Motor neuron (in vitro differentiated cells): ENCODE data around the gene ATP2B3. TPM values are rescaled to one million over a fixed set of nuclear protein-coding genes. Genes with fewer than 3 reads are reported as not detected.

ENCODE experiments used
- ATAC-seq, 8 experiments: fragments of 200-7000 bp; cut with Tn5 transposase; replicated peaks in 6 of 8; 2 replicates each; pipeline ENCODE4 v1.8.0; 2021; ENCODE audit warnings: mild to moderate bottlenecking in 8 of 8, moderate library complexity in 8 of 8
- H3K27ac ChIP-seq, 2 donors: fragments of 250-450 bp; sonication (Bioruptor Pico); 2 replicates each; pipeline ENCODE4 v1.9.0; 2021; ENCODE audit warnings: antibody characterized with exemption in 2 of 2, mild to moderate bottlenecking in 2 of 2, moderate library complexity in 1 of 2
- H3K4me1 ChIP-seq, 2 donors: fragments of 250-450 bp; sonication (Bioruptor Pico); replicated peaks in 1 of 2; 2 replicates each; pipeline ENCODE4 v1.6.1; 2021; ENCODE audit warnings: antibody characterized with exemption in 2 of 2, mild to moderate bottlenecking in 2 of 2, moderate library complexity in 1 of 2
- H3K4me3 ChIP-seq, 5 donors: fragments of 250-450 bp; sonication (Bioruptor Pico); 2 replicates each; pipeline ENCODE4 v1.9.0; 2021; ENCODE audit warnings: antibody characterized with exemption in 5 of 5, mild to moderate bottlenecking in 5 of 5, moderate library complexity in 4 of 5
- WGBS, 10 experiments: fragments of 450-650 bp; shearing (Covaris generic); methylation state at CpG; one replicate each; pipeline ENCODE4 v1.0.0; 2022; 5-methylcytosine and 5-hydroxymethylcytosine counted together
- in situ Hi-C, 9 experiments: fragments of 400-800 bp; cut with MboI; loops; one replicate each; pipeline ENCODE4 v1.15.0; 2021; ENCODE audit warnings: low sequenced_read_pairs in 9 of 9, low pct_unique_long_range_greater_than_20kb in 2 of 9; ENCODE audit not compliant: unreplicated experiment in 9 of 9
- total RNA-seq, 8 experiments: library from RNA; unstranded; fragments of 300-600 nt; gene quantifications; 2 replicates each; pipeline versions ENCODE4 v1.2.3 to v1.2.4, GENCODE V29; 2022

The ATP2B3 gene
- total RNA-seq, 8 experiments from 2014 or later: 0.17 to 4.4 (median 0.66) TPM; not detected in 2

- Histone ChIP-seq H3K4me3 (no peak overlapping the region), H3K4me1 (peaks cover 0 to 2% of the 10 kb centered on the region in 2 donors), H3K27ac (no peak overlapping the region)
- in situ Hi-C loops: no loop called here
- ATAC-seq: no peak
- WGBS, 10 experiments: 74 to 80% methylated on average over 3 to 4 of the region's 35 CpGs; no CpG with 5 or more reads in 8 of the 10 experiments
Measured at GRCh38 chrX:153626863-153627674, 109.6 kb downstream of the ATP2B3 start.

- WGBS, 10 experiments: 93% methylated on average over 3 of the region's 15 CpGs; no CpG with 5 or more reads in 9 of the 10 experiments
- ATAC-seq: peak in 3 of 8 experiments; percentile 42 to 78 (median 54)
Measured at GRCh38 chrX:153627675-153628111, 110.3 kb downstream of the ATP2B3 start.

GRCh38 chrX:153628129-153628528 lies 110.7 kb downstream of the ATP2B3 start:
- Histone ChIP-seq H3K27ac (no peak overlapping the region), H3K4me3 (no peak overlapping the region), H3K4me1 (peaks cover 0 to 2% of the 10 kb centered on the region in 2 donors)
- WGBS, 10 experiments: 80% methylated on average over 1 of the region's 8 CpGs; no CpG with 5 or more reads in 9 of the 10 experiments
- ATAC-seq: peak in 1 of 8 experiments; percentile 23
- in situ Hi-C loops: no loop called here

More at GRCh38 chrX:153627675-153628111, 110.3 kb downstream of the ATP2B3 start:
- H3K4me3 ChIP-seq: no peak overlapping the region
- H3K4me1 ChIP-seq: peaks cover 0 to 2% of the 10 kb centered on the region in 2 donors
- no peak overlapping the region for H3K27ac ChIP-seq
- in situ Hi-C loops: no loop called here

GRCh38 chrX:153628665-153629064 lies 111.2 kb downstream of the ATP2B3 start:
- in situ Hi-C loops: no loop called here

GRCh38 chrX:153631346-153631745 lies 113.9 kb downstream of the ATP2B3 start:
- Histone ChIP-seq H3K4me1 (peaks cover 0 to 8% of the 10 kb centered on the region in 2 donors), H3K27ac (no peak overlapping the region), H3K4me3 (no peak overlapping the region)
- WGBS, 10 experiments: 13 to 100% (median 69%) methylated on average over 1 to 2 of the region's 2 CpGs; no CpG with 5 or more reads in 5 of the 10 experiments
- in situ Hi-C loops: no loop called here
- no peak for ATAC-seq

More at GRCh38 chrX:153628665-153629064, 111.2 kb downstream of the ATP2B3 start:
- Histone ChIP-seq H3K27ac (no peak overlapping the region), H3K4me1 (peaks cover 0 to 2% of the 10 kb centered on the region in 2 donors), H3K4me3 (no peak overlapping the region)
- WGBS, 10 experiments: 40% methylated on average over 1 of the region's 12 CpGs; no CpG with 5 or more reads in 9 of the 10 experiments
- no peak for ATAC-seq

GRCh38 chrX:153631907-153632594 lies 114.6 kb downstream of the ATP2B3 start:
- no peak overlapping the region for H3K4me3 ChIP-seq
- in situ Hi-C loops: no loop called here
- peaks cover 0 to 7% of the 10 kb centered on the region in 2 donors for H3K4me1 ChIP-seq
- ATAC-seq: peak in 1 of 8 experiments; percentile 59
- WGBS, 10 experiments: 67 to 100% methylated on average over 1 of the region's 19 CpGs; no CpG with 5 or more reads in 8 of the 10 experiments
- no peak overlapping the region for H3K27ac ChIP-seq

Other genes with a start within 250 kb of the ATP2B3 start
- gene PNMA6F, start 195.9 kb upstream of the ATP2B3 start, total RNA-seq: 1 to 10 TPM in 1 of 8 experiments, under 1 TPM in 6, not detected in 1; 0.04 to 1.2 (median 0.43) TPM
- 10 to 100 TPM in 1 of 8 experiments, 1 to 10 TPM in 7; 2.6 to 15.8 (median 6.3) TPM for gene ZNF275, start 183.5 kb upstream of the ATP2B3 start, total RNA-seq
- gene PNMA6E, start 116.3 kb upstream of the ATP2B3 start, total RNA-seq: under 1 TPM in 6 of 8 experiments, not detected in 2; 0.05 to 0.87 (median 0.19) TPM
- under 1 TPM in 5 of 8 experiments, not detected in 3; under 0.01 to 0.19 (median 0.04) TPM for gene ZFP92, start 106.2 kb upstream of the ATP2B3 start, total RNA-seq
- under 1 TPM in 5 of 8 experiments, not detected in 3; 0.05 to 0.70 (median 0.38) TPM for gene TREX2, start 71.6 kb upstream of the ATP2B3 start, total RNA-seq
- 10 to 100 TPM in 7 of 8 experiments, 1 to 10 TPM in 1; 8.5 to 28.6 (median 19.0) TPM for gene HAUS7, start 47.1 kb upstream of the ATP2B3 start, total RNA-seq
- 100 to 1,000 TPM in 1 of 8 experiments, 1 to 10 TPM in 3, under 1 TPM in 3, not detected in 1; 0.08 to 105 (median 2.6) TPM for gene BGN, start 22.7 kb upstream of the ATP2B3 start, total RNA-seq
- 10 to 100 TPM; 11.2 to 18.8 (median 14.6) TPM for gene CCNQ, start 81.5 kb downstream of the ATP2B3 start, total RNA-seq
- gene DUSP9, start 129.6 kb downstream of the ATP2B3 start, total RNA-seq: 1 to 10 TPM in 2 of 8 experiments, under 1 TPM in 5, not detected in 1; 0.43 to 2.1 (median 0.77) TPM
- 10 to 100 TPM in 4 of 8 experiments, 1 to 10 TPM in 3, under 1 TPM in 1; 0.61 to 30.3 (median 10.6) TPM for gene PNCK, start 156.2 kb downstream of the ATP2B3 start, total RNA-seq
- gene SLC6A8, start 170.3 kb downstream of the ATP2B3 start, total RNA-seq: 10 to 100 TPM in 7 of 8 experiments, 1 to 10 TPM in 1; 8.9 to 55.9 (median 38.7) TPM
- gene BCAP31, start 206.7 kb downstream of the ATP2B3 start, total RNA-seq: 100 to 1,000 TPM in 3 of 8 experiments, 10 to 100 TPM in 5; 70.0 to 239 (median 86.4) TPM
- gene ABCD1, start 207.2 kb downstream of the ATP2B3 start, total RNA-seq: 1 to 10 TPM; 3.4 to 6.8 (median 3.6) TPM
- gene PLXNB3, start 246.6 kb downstream of the ATP2B3 start, total RNA-seq: 1 to 10 TPM in 4 of 8 experiments, under 1 TPM in 4; 0.62 to 4.3 (median 1.2) TPM